ENCODE data around the gene OTX1. TPM values are rescaled to one million over a fixed set of nuclear protein-coding genes. Genes with fewer than 3 reads are reported as not detected.

Gene OTX1
- total and polyA plus RNA-seq, 9 of the 15 experiments (the other 6 are each of a cell fraction or from before 2014, with no cell fraction given), result 0.18 to 7.1 (median 0.58) TPM

GRCh38 chr2:63048367-63049171, 2.1 kb upstream of the OTX1 start (continued):
- TF ChIP-seq JUN (IDR thresholded peaks at IDR 0.05; ENCODE audit: borderline replicate concordance, low read depth, low read length), result no peak
- no peak for TF ChIP-seq JUN (CRISPR knock-in tag; IDR thresholded peaks at IDR 0.05; ENCODE audit: borderline replicate concordance)
- TF ChIP-seq RBM22 (IDR thresholded peaks at IDR 0.05; ENCODE audit: low read depth, low read length, poor library complexity, severe bottlenecking), result peak; percentile 22
- TF ChIP-seq NR0B1 (IDR thresholded peaks at IDR 0.05; ENCODE audit: partially characterized antibody), result no peak
- no peak for TF ChIP-seq L3MBTL2 (IDR thresholded peaks at IDR 0.05)
- TF ChIP-seq ZNF639 (CRISPR knock-in tag; conservative IDR thresholded peaks at IDR 0.05 in 1 of 2, IDR thresholded peaks at IDR 0.05 in 1 of 2), result no peak
- TF ChIP-seq MTA2 (IDR thresholded peaks at IDR 0.05; ENCODE audit: low read depth), result no peak
- TF ChIP-seq ATF6 (CRISPR knock-in tag; IDR thresholded peaks at IDR 0.05), result no peak
- no peak for TF ChIP-seq NR2C1 (IDR thresholded peaks at IDR 0.05)
- no peak for TF ChIP-seq NR2C1 (tag; IDR thresholded peaks at IDR 0.05)
- no peak for TF ChIP-seq KDM1A (IDR thresholded peaks at IDR 0.05)
- no peak for TF ChIP-seq ZBTB1 (CRISPR knock-in tag; IDR thresholded peaks at IDR 0.05; ENCODE audit: borderline replicate concordance, low read depth)
